ENCODE measurements around the gene CCDC154.

DNA sequence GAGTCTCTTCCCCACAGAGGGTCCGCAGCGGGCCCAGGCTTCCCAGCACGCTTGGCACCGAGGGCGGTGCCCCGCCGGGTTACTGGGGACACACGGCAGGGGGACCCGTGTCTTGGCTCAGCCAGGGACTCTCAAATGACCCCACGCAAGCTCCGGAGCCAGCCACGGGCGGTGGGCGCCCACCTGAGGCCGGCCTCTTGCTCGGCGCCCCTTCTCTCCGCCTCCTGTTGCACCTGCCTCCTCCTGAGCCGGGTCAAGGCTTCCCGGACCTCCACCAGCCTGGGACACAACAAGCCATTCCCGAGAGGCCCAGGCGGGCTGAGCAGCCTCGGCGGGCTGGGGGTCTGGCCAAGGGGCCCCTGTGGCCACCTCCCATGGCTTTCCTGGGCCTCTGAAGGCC is 1.7 kb downstream of the CCDC154 start:
- TF ChIP-seq CTCF (IDR thresholded peaks at IDR 0.05; ENCODE audit: insufficient read depth, low read length, poor library complexity, severe bottlenecking) (no peak), EZH2phosphoT487 (conservative IDR thresholded peaks at IDR 0.05; ENCODE audit: low read length) (no peak)
